ENCODE measurements around the gene TNS3.

GRCh38 chr7:47511699-47512370, 70.1 kb downstream of the TNS3 start:
- TF ChIP-seq CTCF (IDR thresholded peaks at IDR 0.05) (no peak), POLR2A (IDR thresholded peaks at IDR 0.05; ENCODE audit: low read depth) (no peak), POLR2AphosphoS5 (IDR thresholded peaks at IDR 0.05) (no peak), EP300 (IDR thresholded peaks at IDR 0.05) (no peak)
